ENCODE results near the gene METRNL.
A peak's percentile ranks its signal among the peaks of the same experiment; 100 is the strongest.

METRNL gene

GRCh38 chr17:83103200-83103942, 24.0 kb downstream of the METRNL start:
- no peaks in the 10 kb centered on the region for H3K79me2 ChIP-seq (ENCODE audit: insufficient read depth, low read length)
- H3K27me3 ChIP-seq (ENCODE audit: insufficient read depth, low read length, poor library complexity), result peaks cover 30% of the 10 kb centered on the region
- no peak for TF ChIP-seq CTCF (IDR thresholded peaks at IDR 0.05; ENCODE audit: borderline replicate concordance, extremely low read depth, low read length, poor library complexity, severe bottlenecking)
- no peak for TF ChIP-seq EZH2 (IDR thresholded peaks at IDR 0.05; ENCODE audit: borderline replicate concordance, low read depth, low read length, severe bottlenecking)
- H2AFZ ChIP-seq (ENCODE audit: low read depth, low read length), result no peak overlapping the region
- peaks cover 15% of the 10 kb centered on the region for H4K20me1 ChIP-seq (ENCODE audit: insufficient read depth, low read length)
- H3K4me3 ChIP-seq (ENCODE audit: low read depth in 1 of 2, low read length in 2 of 2), result no peak overlapping the region
- ATAC-seq (ENCODE audit: insufficient read depth, low read depth) (no peak), DNase-seq (peak; percentile 53)
- peaks cover 4% of the 10 kb centered on the region; the same call in 1 of the 2 replicates for H3K4me1 ChIP-seq (ENCODE audit: insufficient read depth, low read length)
- no peak overlapping the region for H3K9ac ChIP-seq (ENCODE audit: low read depth, low read length)
- peak overlapping the region; percentile 43 for H3K4me2 ChIP-seq (ENCODE audit: insufficient read depth, low read length)
- H3K27ac ChIP-seq (ENCODE audit: low read length), result no peak overlapping the region
- H3K36me3 ChIP-seq (ENCODE audit: insufficient read depth, low read length), result no peaks in the 10 kb centered on the region
- no peaks in the 10 kb centered on the region for H3K9me3 ChIP-seq (ENCODE audit: insufficient read depth, low read length, severe bottlenecking)

GRCh38 chr17:83103943-83104311, 24.5 kb downstream of the METRNL start:
- H4K20me1 ChIP-seq (ENCODE audit: insufficient read depth, low read length), result peaks cover 14% of the 10 kb centered on the region
- no peaks in the 10 kb centered on the region for H3K79me2 ChIP-seq (ENCODE audit: insufficient read depth, low read length)
- no peak overlapping the region for H3K4me3 ChIP-seq (ENCODE audit: low read depth in 1 of 2, low read length in 2 of 2)
- H3K4me1 ChIP-seq (ENCODE audit: insufficient read depth, low read length), result peaks cover 4% of the 10 kb centered on the region; the same call in 1 of the 2 replicates
- ATAC-seq (ENCODE audit: insufficient read depth, low read depth) (no peak), DNase-seq (no peak)
- no peaks in the 10 kb centered on the region for H3K36me3 ChIP-seq (ENCODE audit: insufficient read depth, low read length)
- no peak overlapping the region for H2AFZ ChIP-seq (ENCODE audit: low read depth, low read length)
- H3K27ac ChIP-seq (ENCODE audit: low read length), result no peak overlapping the region
- H3K9ac ChIP-seq (ENCODE audit: low read depth, low read length), result no peak overlapping the region
- H3K9me3 ChIP-seq (ENCODE audit: insufficient read depth, low read length, severe bottlenecking), result no peaks in the 10 kb centered on the region
- peaks cover 25% of the 10 kb centered on the region for H3K27me3 ChIP-seq (ENCODE audit: insufficient read depth, low read length, poor library complexity)
- TF ChIP-seq EZH2 (IDR thresholded peaks at IDR 0.05; ENCODE audit: borderline replicate concordance, low read depth, low read length, severe bottlenecking), result no peak
- TF ChIP-seq CTCF (IDR thresholded peaks at IDR 0.05; ENCODE audit: borderline replicate concordance, extremely low read depth, low read length, poor library complexity, severe bottlenecking), result no peak
- peak overlapping the region; percentile 43; the same call in 1 of the 2 replicates for H3K4me2 ChIP-seq (ENCODE audit: insufficient read depth, low read length)

- no peak overlapping the region for H2AFZ ChIP-seq (ENCODE audit: low read depth, low read length)
- peaks cover 4% of the 10 kb centered on the region; the same call in 1 of the 2 replicates for H3K4me1 ChIP-seq (ENCODE audit: insufficient read depth, low read length)
- no peak overlapping the region for H3K4me2 ChIP-seq (ENCODE audit: insufficient read depth, low read length)
- H3K36me3 ChIP-seq (ENCODE audit: insufficient read depth, low read length), result no peaks in the 10 kb centered on the region
- ATAC-seq (ENCODE audit: insufficient read depth, low read depth) (no peak), DNase-seq (no peak)
- TF ChIP-seq CTCF (IDR thresholded peaks at IDR 0.05; ENCODE audit: borderline replicate concordance, extremely low read depth, low read length, poor library complexity, severe bottlenecking) (no peak), EZH2 (IDR thresholded peaks at IDR 0.05; ENCODE audit: borderline replicate concordance, low read depth, low read length, severe bottlenecking) (no peak)
- H3K4me3 ChIP-seq (ENCODE audit: low read depth in 1 of 2, low read length in 2 of 2), result no peak overlapping the region
- peaks cover 16% of the 10 kb centered on the region for H3K27me3 ChIP-seq (ENCODE audit: insufficient read depth, low read length, poor library complexity)
- no peak overlapping the region for H3K9ac ChIP-seq (ENCODE audit: low read depth, low read length)
- no peaks in the 10 kb centered on the region for H3K9me3 ChIP-seq (ENCODE audit: insufficient read depth, low read length, severe bottlenecking)
- no peak overlapping the region for H3K27ac ChIP-seq (ENCODE audit: low read length)
- peaks cover 18% of the 10 kb centered on the region for H4K20me1 ChIP-seq (ENCODE audit: insufficient read depth, low read length)
- H3K79me2 ChIP-seq (ENCODE audit: insufficient read depth, low read length), result no peaks in the 10 kb centered on the region
These were observed 25.4 kb downstream of the METRNL start for GRCh38 chr17:83104577-83105505.

Data from DND-41 (cell line).